Measurements from ENCODE around the gene LTF.

DNA sequence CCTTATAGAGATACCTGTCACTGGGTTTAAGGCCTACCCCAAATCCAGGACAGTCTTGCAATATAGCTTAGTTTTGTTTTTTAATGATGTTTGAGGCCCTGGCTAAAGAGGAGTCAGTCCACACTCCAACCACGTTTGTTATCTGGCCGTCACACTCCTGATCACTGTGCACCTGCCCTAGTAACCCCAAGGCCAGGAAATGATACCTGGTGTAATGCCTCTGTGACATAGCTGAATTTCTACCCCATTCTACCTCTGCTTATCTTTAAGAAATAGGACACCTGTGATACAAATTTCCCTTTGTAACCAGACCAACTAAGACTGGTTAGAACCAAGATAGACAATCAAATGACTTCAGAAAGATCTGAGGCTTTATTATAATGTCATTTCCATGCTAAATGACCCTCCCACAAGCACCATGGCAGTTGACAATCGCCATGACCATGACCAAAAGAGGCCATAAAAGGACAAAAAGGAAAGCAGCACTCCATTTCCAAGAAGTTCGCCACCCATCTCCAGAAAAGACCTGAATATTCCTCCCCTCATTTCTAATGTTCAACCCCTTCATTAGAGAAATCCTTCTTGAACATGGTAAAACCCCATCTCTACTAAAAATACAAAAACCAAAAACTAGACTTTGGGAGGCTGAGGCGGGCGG is 28.3 kb upstream of the LTF start:
- TF ChIP-seq SMC3 (IDR thresholded peaks at IDR 0.05; ENCODE audit: low read length) (no peak), MTF1 (CRISPR knock-in tag; IDR thresholded peaks at IDR 0.05) (no peak), EZH2 (conservative IDR thresholded peaks at IDR 0.05; ENCODE audit: low read depth, low read length) (no peak), ZNF660 (CRISPR knock-in tag; IDR thresholded peaks at IDR 0.05; ENCODE audit: borderline replicate concordance, low read depth) (no peak), MAF1 (CRISPR knock-in tag; IDR thresholded peaks at IDR 0.05; ENCODE audit: borderline replicate concordance) (no peak), IKZF4 (CRISPR knock-in tag; IDR thresholded peaks at IDR 0.05; ENCODE audit: borderline replicate concordance, low read depth, not compliant biosample characterization) (no peak), UBTF (CRISPR knock-in tag; IDR thresholded peaks at IDR 0.05) (no peak), ARNTL (CRISPR knock-in tag; IDR thresholded peaks at IDR 0.05) (no peak), CREB1 (IDR thresholded peaks at IDR 0.05) (no peak), CREB1 (CRISPR knock-in tag; IDR thresholded peaks at IDR 0.05) (no peak), ZNF292 (CRISPR knock-in tag; IDR thresholded peaks at IDR 0.05; ENCODE audit: borderline replicate concordance, low read depth) (no peak), HDAC6 (IDR thresholded peaks at IDR 0.05; ENCODE audit: low read depth, low read length) (no peak), ATF7 (IDR thresholded peaks at IDR 0.05) (no peak), ATF7 (CRISPR knock-in tag; IDR thresholded peaks at IDR 0.05) (no peak), SETDB1 (CRISPR knock-in tag; IDR thresholded peaks at IDR 0.05; ENCODE audit: borderline replicate concordance) (no peak)
- TF ChIP-seq, protein P1, sequence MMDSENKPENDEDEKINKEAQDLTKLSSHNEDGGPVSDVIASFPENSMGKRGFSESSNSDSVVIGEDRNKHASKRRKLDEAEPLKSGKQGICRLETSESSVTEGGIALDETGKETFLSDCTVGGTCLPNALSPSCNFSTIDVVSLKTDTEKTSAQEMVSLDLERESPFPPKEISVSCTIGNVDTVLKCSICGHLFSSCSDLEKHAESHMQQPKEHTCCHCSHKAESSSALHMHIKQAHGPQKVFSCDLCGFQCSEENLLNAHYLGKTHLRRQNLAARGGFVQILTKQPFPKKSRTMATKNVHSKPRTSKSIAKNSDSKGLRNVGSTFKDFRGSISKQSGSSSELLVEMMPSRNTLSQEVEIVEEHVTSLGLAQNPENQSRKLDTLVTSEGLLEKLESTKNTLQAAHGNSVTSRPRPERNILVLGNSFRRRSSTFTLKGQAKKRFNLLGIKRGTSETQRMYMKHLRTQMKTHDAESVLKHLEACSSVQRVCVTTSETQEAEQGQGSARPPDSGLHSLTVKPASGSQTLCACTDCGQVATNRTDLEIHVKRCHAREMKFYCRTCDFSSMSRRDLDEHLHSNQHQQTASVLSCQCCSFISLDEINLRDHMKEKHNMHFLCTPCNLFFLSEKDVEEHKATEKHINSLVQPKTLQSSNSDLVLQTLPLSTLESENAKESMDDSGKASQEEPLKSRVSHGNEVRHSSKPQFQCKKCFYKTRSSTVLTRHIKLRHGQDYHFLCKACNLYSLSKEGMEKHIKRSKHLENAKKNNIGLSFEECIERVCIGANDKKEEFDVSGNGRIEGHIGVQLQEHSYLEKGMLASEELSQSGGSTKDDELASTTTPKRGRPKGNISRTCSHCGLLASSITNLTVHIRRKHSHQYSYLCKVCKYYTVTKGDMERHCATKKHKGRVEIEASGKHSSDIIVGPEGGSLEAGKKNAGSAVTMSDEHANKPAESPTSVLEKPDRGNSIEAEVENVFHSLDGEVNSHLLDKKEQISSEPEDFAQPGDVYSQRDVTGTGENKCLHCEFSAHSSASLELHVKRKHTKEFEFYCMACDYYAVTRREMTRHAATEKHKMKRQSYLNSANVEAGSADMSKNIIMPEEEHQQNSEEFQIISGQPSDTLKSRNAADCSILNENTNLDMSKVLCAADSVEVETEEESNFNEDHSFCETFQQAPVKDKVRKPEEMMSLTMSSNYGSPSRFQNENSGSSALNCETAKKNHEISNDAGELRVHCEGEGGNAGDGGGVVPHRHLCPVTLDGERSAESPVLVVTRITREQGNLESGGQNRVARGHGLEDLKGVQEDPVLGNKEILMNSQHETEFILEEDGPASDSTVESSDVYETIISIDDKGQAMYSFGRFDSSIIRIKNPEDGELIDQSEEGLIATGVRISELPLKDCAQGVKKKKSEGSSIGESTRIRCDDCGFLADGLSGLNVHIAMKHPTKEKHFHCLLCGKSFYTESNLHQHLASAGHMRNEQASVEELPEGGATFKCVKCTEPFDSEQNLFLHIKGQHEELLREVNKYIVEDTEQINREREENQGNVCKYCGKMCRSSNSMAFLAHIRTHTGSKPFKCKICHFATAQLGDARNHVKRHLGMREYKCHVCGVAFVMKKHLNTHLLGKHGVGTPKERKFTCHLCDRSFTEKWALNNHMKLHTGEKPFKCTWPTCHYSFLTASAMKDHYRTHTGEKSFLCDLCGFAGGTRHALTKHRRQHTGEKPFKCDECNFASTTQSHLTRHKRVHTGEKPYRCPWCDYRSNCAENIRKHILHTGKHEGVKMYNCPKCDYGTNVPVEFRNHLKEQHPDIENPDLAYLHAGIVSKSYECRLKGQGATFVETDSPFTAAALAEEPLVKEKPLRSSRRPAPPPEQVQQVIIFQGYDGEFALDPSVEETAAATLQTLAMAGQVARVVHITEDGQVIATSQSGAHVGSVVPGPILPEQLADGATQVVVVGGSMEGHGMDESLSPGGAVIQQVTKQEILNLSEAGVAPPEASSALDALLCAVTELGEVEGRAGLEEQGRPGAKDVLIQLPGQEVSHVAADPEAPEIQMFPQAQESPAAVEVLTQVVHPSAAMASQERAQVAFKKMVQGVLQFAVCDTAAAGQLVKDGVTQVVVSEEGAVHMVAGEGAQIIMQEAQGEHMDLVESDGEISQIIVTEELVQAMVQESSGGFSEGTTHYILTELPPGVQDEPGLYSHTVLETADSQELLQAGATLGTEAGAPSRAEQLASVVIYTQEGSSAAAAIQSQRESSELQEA (CRISPR knock-in tag; IDR thresholded peaks at IDR 0.05; ENCODE audit: not compliant biosample characterization): no peak

Measured in HepG2 (cell line).